GM21529 (cell line): ENCODE results near the gene NUMBL.
A peak's percentile ranks its signal among the peaks of the same experiment; 100 is the strongest.
"Not testable (repeated sequence)": the region's sequence is repeated elsewhere in the genome, so short reads cannot be mapped to it uniquely, and the experiment has no call there.

Experiments used
- ATAC-seq: cut with Tn5 transposase; IDR thresholded peaks from one replicate; pipeline ENCODE4 v1.9.1; 2021; ENCODE audit not compliant: unreplicated experiment

Gene NUMBL

GRCh38 chr19:40667602-40668001 is 22.8 kb downstream of the NUMBL start:
- ATAC-seq: no peak

GRCh38 chr19:40666803-40667438 is 23.5 kb downstream of the NUMBL start:
- ATAC-seq: no peak

GRCh38 chr19:40663695-40664692 is 26.5 kb downstream of the NUMBL start:
- ATAC-seq: no peak

GRCh38 chr19:40662925-40663694 is 27.3 kb downstream of the NUMBL start:
- peak; percentile 82 for ATAC-seq

GRCh38 chr19:40661616-40662015 is 28.8 kb downstream of the NUMBL start:
- no peak for ATAC-seq

GRCh38 chr19:40659566-40659965 is 30.9 kb downstream of the NUMBL start:
- ATAC-seq: no peak

GRCh38 chr19:40659116-40659515 is 31.3 kb downstream of the NUMBL start:
- no peak for ATAC-seq

- ATAC-seq: no peak
These were observed 32.4 kb downstream of the NUMBL start for GRCh38 chr19:40658031-40658430.

- not testable (repeated sequence) for ATAC-seq
These were observed 34.8 kb downstream of the NUMBL start for GRCh38 chr19:40655684-40656083.

GRCh38 chr19:40652303-40652702 is 38.1 kb downstream of the NUMBL start:
- not testable (repeated sequence) for ATAC-seq

- no peak for ATAC-seq
These were observed 39.6 kb downstream of the NUMBL start for GRCh38 chr19:40650749-40651305.

- ATAC-seq: not testable (repeated sequence)
These were observed 40.4 kb downstream of the NUMBL start for GRCh38 chr19:40649903-40650675.

GRCh38 chr19:40646743-40647254 is 43.7 kb downstream of the NUMBL start:
- no peak for ATAC-seq

- no peak for ATAC-seq
These were observed 47.6 kb downstream of the NUMBL start for GRCh38 chr19:40642757-40643305.

GRCh38 chr19:40642051-40642706 is 48.3 kb downstream of the NUMBL start:
- no peak for ATAC-seq

- ATAC-seq: no peak
These were observed 49.2 kb downstream of the NUMBL start for GRCh38 chr19:40641281-40641680.

GRCh38 chr19:40640744-40641143 is 49.7 kb downstream of the NUMBL start:
- ATAC-seq: no peak

- no peak for ATAC-seq
These were observed 50.8 kb downstream of the NUMBL start for GRCh38 chr19:40639638-40639982.

- ATAC-seq: no peak
These were observed 52.1 kb downstream of the NUMBL start for GRCh38 chr19:40638327-40638726.
